ENCODE measurements around the gene TMEM171.

DNA sequence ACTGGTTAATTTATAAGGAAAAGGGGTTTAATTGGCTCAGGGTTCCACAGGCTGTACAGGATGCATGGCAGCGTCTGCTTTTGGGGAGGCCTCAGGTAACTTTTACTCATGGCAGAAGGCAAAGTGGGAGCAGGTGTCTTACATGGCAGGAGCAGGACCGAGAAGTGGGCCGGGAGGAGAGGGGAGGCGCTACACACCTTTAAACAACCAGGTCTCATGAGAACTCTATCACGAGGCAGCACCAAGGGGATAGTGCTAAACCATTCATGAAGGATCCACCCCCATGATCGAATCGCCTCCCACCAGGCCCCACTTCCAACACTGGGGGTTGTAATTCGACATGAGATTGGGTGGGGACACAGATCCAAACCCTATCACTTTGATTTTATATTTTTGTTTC is 21.7 kb downstream of the TMEM171 start:
- TF ChIP-seq CEBPB (IDR thresholded peaks at IDR 0.05; ENCODE audit: low read depth) (no peak), ZBTB33 (IDR thresholded peaks at IDR 0.05; ENCODE audit: extremely low read depth, insufficient replicate concordance, low read length) (no peak), SRF (IDR thresholded peaks at IDR 0.05; ENCODE audit: low read depth) (no peak)

Measured in HCT116 (cell line).